AG04450 (cell line): Measurements from ENCODE around the gene CDK5R2. TPM values are rescaled to one million over a fixed set of nuclear protein-coding genes. Genes with fewer than 3 reads are reported as not detected.

Source experiments
- CTCF ChIA-PET: fragments of 300-600, 350-600 bp; formaldehyde crosslinking; extraction: SDS; loops from one replicate; lab custom pipeline; 2022; ENCODE audit warnings: antibody characterized with exemption, inconsistent platforms; lab: Charles Lee
- POLR2A ChIA-PET: fragments of 350-600 bp; formaldehyde crosslinking; extraction: SDS; loops from one replicate; lab custom pipeline; 2021; ENCODE audit warnings: antibody characterized with exemption, inconsistent platforms; lab: Yijun Ruan, JAX
- DNase-seq: peaks from one replicate; pipeline ENCODE4 v3.0.0-alpha.2; 2011; ENCODE audit warnings: low read depth, low spot score
- H3K27ac ChIP-seq: one replicate; pipeline ENCODE4 v1.5.1; 2012; ENCODE audit warnings: low read depth, low read length, control low read depth
- H3K27me3 ChIP-seq: one replicate; pipeline ENCODE4 v1.6.0; 2012; ENCODE audit warnings: low read length; ENCODE audit not compliant: control insufficient read depth, insufficient read depth
- H3K4me3 ChIP-seq: 2 replicates; pipeline ENCODE4 v1.5.1; 2011; ENCODE audit warnings: mild to moderate bottlenecking, low read depth, low read length, control low read depth
- H3K9me3 ChIP-seq: 2 replicates; pipeline ENCODE4 v1.5.1; 2012; ENCODE audit warnings: low read length; ENCODE audit not compliant: control insufficient read depth, insufficient read depth
- polyA plus RNA-seq: library from polyadenylated mRNA; depleted of rRNA; stranded (reverse); fragments of >200 nt; gene quantifications from 2 replicates; pipeline ENCODE4 v1.2.3, GENCODE V29; 2011
- TF ChIP-seq, protein P1 (sequence below): IDR thresholded peaks from 2 replicates; pipeline ENCODE4 v1.5.1; 2011; ENCODE audit warnings: low read depth, low read length, control low read depth, inconsistent platforms

CDK5R2 gene
- polyA plus RNA-seq, 1 experiment, result 0.05 TPM

GRCh38 chr2:218958276-218958675, 1.2 kb upstream of the CDK5R2 start:
- Histone ChIP-seq H3K4me3 (no peak overlapping the region), H3K27me3 (peaks cover 58% of the 10 kb centered on the region), H3K9me3 (peaks cover 9% of the 10 kb centered on the region), H3K27ac (no peak overlapping the region)
- DNase-seq, result no peak
- TF ChIP-seq, protein P1, sequence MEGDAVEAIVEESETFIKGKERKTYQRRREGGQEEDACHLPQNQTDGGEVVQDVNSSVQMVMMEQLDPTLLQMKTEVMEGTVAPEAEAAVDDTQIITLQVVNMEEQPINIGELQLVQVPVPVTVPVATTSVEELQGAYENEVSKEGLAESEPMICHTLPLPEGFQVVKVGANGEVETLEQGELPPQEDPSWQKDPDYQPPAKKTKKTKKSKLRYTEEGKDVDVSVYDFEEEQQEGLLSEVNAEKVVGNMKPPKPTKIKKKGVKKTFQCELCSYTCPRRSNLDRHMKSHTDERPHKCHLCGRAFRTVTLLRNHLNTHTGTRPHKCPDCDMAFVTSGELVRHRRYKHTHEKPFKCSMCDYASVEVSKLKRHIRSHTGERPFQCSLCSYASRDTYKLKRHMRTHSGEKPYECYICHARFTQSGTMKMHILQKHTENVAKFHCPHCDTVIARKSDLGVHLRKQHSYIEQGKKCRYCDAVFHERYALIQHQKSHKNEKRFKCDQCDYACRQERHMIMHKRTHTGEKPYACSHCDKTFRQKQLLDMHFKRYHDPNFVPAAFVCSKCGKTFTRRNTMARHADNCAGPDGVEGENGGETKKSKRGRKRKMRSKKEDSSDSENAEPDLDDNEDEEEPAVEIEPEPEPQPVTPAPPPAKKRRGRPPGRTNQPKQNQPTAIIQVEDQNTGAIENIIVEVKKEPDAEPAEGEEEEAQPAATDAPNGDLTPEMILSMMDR, result no peak
- ChIA-PET POLR2A (no interaction called here), CTCF (interaction anchor here (1.0 kb wide), 1 partner anchor 19 kb away, joined by 3 read pairs; no protein-coding TSS in a partner anchor)

- H3K4me3 ChIP-seq, result peak overlapping the region; percentile 48; the same call in 1 of the 2 replicates
- ChIA-PET POLR2A (no interaction called here), CTCF (no interaction called here)
- H3K27ac ChIP-seq, result no peak overlapping the region
- TF ChIP-seq, protein P1, result no peak
- DNase-seq, result no peak
- peaks cover 52% of the 10 kb centered on the region for H3K27me3 ChIP-seq
- peaks cover 9% of the 10 kb centered on the region for H3K9me3 ChIP-seq
Measured at GRCh38 chr2:218959761-218960308, 369 bp downstream of the CDK5R2 start.

GRCh38 chr2:218960309-218961165, 1.1 kb downstream of the CDK5R2 start:
- no peak for DNase-seq
- Histone ChIP-seq H3K9me3 (peaks cover 9% of the 10 kb centered on the region), H3K27ac (no peak overlapping the region), H3K4me3 (no peak overlapping the region), H3K27me3 (peaks cover 52% of the 10 kb centered on the region)
- TF ChIP-seq, protein P1, result no peak
- ChIA-PET POLR2A (no interaction called here), CTCF (interaction anchor here (0.6 kb wide), 1 partner anchor 20 kb away, joined by 3 read pairs; no protein-coding TSS in a partner anchor)

- DNase-seq, result no peak
- peaks cover 9% of the 10 kb centered on the region for H3K9me3 ChIP-seq
- H3K27ac ChIP-seq, result no peak overlapping the region
- H3K27me3 ChIP-seq, result peaks cover 52% of the 10 kb centered on the region
- ChIA-PET POLR2A (no interaction called here), CTCF (interaction anchor here (0.6 kb wide), 1 partner anchor 19 kb away, joined by 3 read pairs; no protein-coding TSS in a partner anchor)
- H3K4me3 ChIP-seq, result no peak overlapping the region
- TF ChIP-seq, protein P1, result no peak
Measured at GRCh38 chr2:218961229-218961628, 1.8 kb downstream of the CDK5R2 start.
